ENCODE measurements around the gene COL4A2. TPM values are rescaled to one million over a fixed set of nuclear protein-coding genes. Genes with fewer than 3 reads are reported as not detected.

The COL4A2 gene
- total RNA-seq, 1 experiment from 2014 or later = 1.6 TPM

- Histone ChIP-seq H3K4me2 (ENCODE audit: low read length) (no peak overlapping the region), H3K9ac (ENCODE audit: low read length) (no peak overlapping the region), H3K79me2 (ENCODE audit: insufficient read depth, low read length) (no peaks in the 10 kb centered on the region), H3K4me3 (replicated peaks in 1 of 2; ENCODE audit: low read depth in 1 of 2, low read length in 2 of 2) (no peak overlapping the region), H2AFZ (ENCODE audit: low read depth, low read length, poor library complexity, severe bottlenecking) (no peak overlapping the region), H3K27ac (ENCODE audit: low read depth, low read length) (no peak overlapping the region), H3K27me3 (ENCODE audit: insufficient read depth, low read length) (no peaks in the 10 kb centered on the region), H4K20me1 (ENCODE audit: insufficient read depth) (no peaks in the 10 kb centered on the region), H3K9me3 (ENCODE audit: control insufficient read depth in 1 of 2, insufficient read depth in 1 of 2, low read depth in 1 of 2, low read length in 2 of 2) (no peaks in the 10 kb centered on the region), H3K4me1 (ENCODE audit: control insufficient read depth in 1 of 2, insufficient read depth in 2 of 2, low read length in 2 of 2) (no peaks in the 10 kb centered on the region), H3K36me3 (ENCODE audit: control insufficient read depth in 1 of 2, insufficient read depth in 2 of 2, low read length in 2 of 2) (no peaks in the 10 kb centered on the region), H3K9me2 (ENCODE audit: insufficient read depth) (no peaks in the 10 kb centered on the region)
- TF ChIP-seq SRF (IDR thresholded peaks at IDR 0.05; ENCODE audit: low read depth) (no peak), SP1 (IDR thresholded peaks at IDR 0.05; ENCODE audit: low read depth) (no peak), ZFX (IDR thresholded peaks at IDR 0.05) (no peak), CEBPB (IDR thresholded peaks at IDR 0.05; ENCODE audit: low read depth) (no peak), EZH2phosphoT487 (IDR thresholded peaks at IDR 0.05; ENCODE audit: borderline replicate concordance) (no peak), POLR2AphosphoS5 (IDR thresholded peaks at IDR 0.05; ENCODE audit: low read depth, low read length) (no peak), ELF1 (IDR thresholded peaks at IDR 0.05; ENCODE audit: borderline replicate concordance, low read depth) (no peak), JUND (IDR thresholded peaks at IDR 0.05) (no peak), CBX3 (IDR thresholded peaks at IDR 0.05; ENCODE audit: low read depth) (no peak), SIN3A (IDR thresholded peaks at IDR 0.05; ENCODE audit: low read depth) (no peak), FOSL1 (IDR thresholded peaks at IDR 0.05; ENCODE audit: low read depth) (no peak), POLR2A (IDR thresholded peaks at IDR 0.05; ENCODE audit: borderline replicate concordance, extremely low read depth, insufficient read depth, insufficient read length) (no peak), MAX (IDR thresholded peaks at IDR 0.05) (no peak), TCF7L2 (IDR thresholded peaks at IDR 0.05; ENCODE audit: borderline replicate concordance, extremely low read depth, insufficient read depth, insufficient read length) (no peak), YY1 (IDR thresholded peaks at IDR 0.05; ENCODE audit: extremely low read depth, insufficient replicate concordance, low read depth, low read length) (no peak)
- ATAC-seq (no peak), DNase-seq (ENCODE audit: low read depth, low spot score) (no peak)
- ChIA-PET RAD21 (ENCODE audit: low non-redundant PET in 1 of 2, low total read pairs in 2 of 2, uncharacterized antibody in 2 of 2, unreplicated experiment in 2 of 2) (no interaction called here), POLR2A (no interaction called here), CTCF (no interaction called here)
- intact Hi-C loops (cut with micrococcal nuclease) = no loop called here
- no TSS peak for BruUV-seq (replicated peaks)
These were observed 27.9 kb downstream of the COL4A2 start for GRCh38 chr13:110334841-110335490.
